ENCODE measurements around the gene RGS12. TPM values are rescaled to one million over a fixed set of nuclear protein-coding genes. Genes with fewer than 3 reads are reported as not detected.

RGS12 gene
- total RNA-seq, 1 experiment from 2014 or later: 36.0 TPM

- POLR2A ChIA-PET: no interaction called here
- intact Hi-C loops (cut with micrococcal nuclease): no loop called here
- CTCF ChIA-PET: interaction anchor here (1.7 kb wide), 1 partner anchor 168 kb away, joined by 5 read pairs; no protein-coding TSS in a partner anchor
- Mint-ChIP-seq H3K4me3 (ENCODE audit: unreplicated experiment) (no peak overlapping the region), H3K27me3 (ENCODE audit: insufficient read depth, unreplicated experiment) (no peaks in the 10 kb centered on the region), H3K9me3 (ENCODE audit: unreplicated experiment) (no peaks in the 10 kb centered on the region), H3K36me3 (ENCODE audit: insufficient read depth, unreplicated experiment) (peaks cover 11% of the 10 kb centered on the region), H3K4me1 (ENCODE audit: insufficient read depth, unreplicated experiment) (peaks cover 12% of the 10 kb centered on the region), H3K27ac (ENCODE audit: low read depth, unreplicated experiment) (no peak overlapping the region)
- no peak for DNase-seq (ENCODE audit: unreplicated experiment)
- BruUV-seq (replicated peaks): no TSS peak
- TF ChIP-seq CTCF (IDR thresholded peaks at IDR 0.05; ENCODE audit: unreplicated experiment): no peak
Measured at GRCh38 chr4:3313139-3313538, 20.3 kb downstream of the RGS12 start.

GRCh38 chr4:3313556-3314228 lies 20.9 kb downstream of the RGS12 start:
- BruUV-seq (replicated peaks): no TSS peak
- ChIA-PET POLR2A (no interaction called here), CTCF (interaction anchor here (1.2 kb wide), 1 partner anchor 20 kb away, joined by 3 read pairs; no protein-coding TSS in a partner anchor)
- no peaks in the 10 kb centered on the region for H3K27me3 Mint-ChIP-seq (ENCODE audit: insufficient read depth, unreplicated experiment)
- H3K27ac Mint-ChIP-seq (ENCODE audit: low read depth, unreplicated experiment): no peak overlapping the region
- peaks cover 11% of the 10 kb centered on the region for H3K36me3 Mint-ChIP-seq (ENCODE audit: insufficient read depth, unreplicated experiment)
- H3K4me3 Mint-ChIP-seq (ENCODE audit: unreplicated experiment): no peak overlapping the region
- H3K9me3 Mint-ChIP-seq (ENCODE audit: unreplicated experiment): no peaks in the 10 kb centered on the region
- TF ChIP-seq CTCF (IDR thresholded peaks at IDR 0.05; ENCODE audit: unreplicated experiment): no peak
- H3K4me1 Mint-ChIP-seq (ENCODE audit: insufficient read depth, unreplicated experiment): peaks cover 12% of the 10 kb centered on the region
- intact Hi-C loops (cut with micrococcal nuclease): no loop called here
- no peak for DNase-seq (ENCODE audit: unreplicated experiment)

- no peak for TF ChIP-seq CTCF (IDR thresholded peaks at IDR 0.05; ENCODE audit: unreplicated experiment)
- BruUV-seq (replicated peaks): no TSS peak
- no peaks in the 10 kb centered on the region for H3K27me3 Mint-ChIP-seq (ENCODE audit: insufficient read depth, unreplicated experiment)
- no peaks in the 10 kb centered on the region for H3K9me3 Mint-ChIP-seq (ENCODE audit: unreplicated experiment)
- no peak overlapping the region for H3K4me3 Mint-ChIP-seq (ENCODE audit: unreplicated experiment)
- intact Hi-C loops (cut with micrococcal nuclease): no loop called here
- ChIA-PET CTCF (interaction anchor here (1.2 kb wide), 1 partner anchor 19 kb away, joined by 3 read pairs; no protein-coding TSS in a partner anchor), POLR2A (interaction anchor here (0.5 kb wide), 1 partner anchor 988 kb away, joined by 4 read pairs; no protein-coding TSS in a partner anchor)
- peaks cover 12% of the 10 kb centered on the region for H3K4me1 Mint-ChIP-seq (ENCODE audit: insufficient read depth, unreplicated experiment)
- DNase-seq (ENCODE audit: unreplicated experiment): no peak
- peaks cover 11% of the 10 kb centered on the region for H3K36me3 Mint-ChIP-seq (ENCODE audit: insufficient read depth, unreplicated experiment)
- no peak overlapping the region for H3K27ac Mint-ChIP-seq (ENCODE audit: low read depth, unreplicated experiment)
Measured at GRCh38 chr4:3314706-3315260, 22.0 kb downstream of the RGS12 start.

- POLR2A ChIA-PET: interaction anchor here (0.5 kb wide), 1 partner anchor 988 kb away, joined by 4 read pairs; no protein-coding TSS in a partner anchor
- TF ChIP-seq CTCF (IDR thresholded peaks at IDR 0.05; ENCODE audit: unreplicated experiment): no peak
- Mint-ChIP-seq H3K27me3 (ENCODE audit: insufficient read depth, unreplicated experiment) (no peaks in the 10 kb centered on the region), H3K9me3 (ENCODE audit: unreplicated experiment) (no peaks in the 10 kb centered on the region), H3K4me3 (ENCODE audit: unreplicated experiment) (no peak overlapping the region), H3K36me3 (ENCODE audit: insufficient read depth, unreplicated experiment) (peaks cover 13% of the 10 kb centered on the region), H3K4me1 (ENCODE audit: insufficient read depth, unreplicated experiment) (peaks cover 12% of the 10 kb centered on the region), H3K27ac (ENCODE audit: low read depth, unreplicated experiment) (no peak overlapping the region)
- CTCF ChIA-PET: no interaction called here
- no TSS peak for BruUV-seq (replicated peaks)
- intact Hi-C loops (cut with micrococcal nuclease): no loop called here
- no peak for DNase-seq (ENCODE audit: unreplicated experiment)
Measured at GRCh38 chr4:3315566-3315965, 22.7 kb downstream of the RGS12 start.

Measured in MCF 10A (cell line).